Esophagus mucosa (tissue), 1 donor: ENCODE results near the gene C1orf115. TPM values are rescaled to one million over a fixed set of nuclear protein-coding genes. Genes with fewer than 3 reads are reported as not detected.
"Not testable (repeated sequence)": the region's sequence is repeated elsewhere in the genome, so short reads cannot be mapped to it uniquely, and the experiment has no call there.

ENCODE experiments used
- ATAC-seq: fragments of 200-7000 bp; cut with Tn5 transposase; one replicate; pipeline ENCODE4 v1.9.1; 2020
- total RNA-seq: library from RNA; stranded (reverse); gene quantifications from one replicate; pipeline ENCODE4 v1.2.4, GENCODE V29; 2023
- donor health status: DM: yes; HTN: yes; CAD: no.

C1orf115 gene
- total RNA-seq, 1 donor from 2014 or later: 2.5 TPM

DNA sequence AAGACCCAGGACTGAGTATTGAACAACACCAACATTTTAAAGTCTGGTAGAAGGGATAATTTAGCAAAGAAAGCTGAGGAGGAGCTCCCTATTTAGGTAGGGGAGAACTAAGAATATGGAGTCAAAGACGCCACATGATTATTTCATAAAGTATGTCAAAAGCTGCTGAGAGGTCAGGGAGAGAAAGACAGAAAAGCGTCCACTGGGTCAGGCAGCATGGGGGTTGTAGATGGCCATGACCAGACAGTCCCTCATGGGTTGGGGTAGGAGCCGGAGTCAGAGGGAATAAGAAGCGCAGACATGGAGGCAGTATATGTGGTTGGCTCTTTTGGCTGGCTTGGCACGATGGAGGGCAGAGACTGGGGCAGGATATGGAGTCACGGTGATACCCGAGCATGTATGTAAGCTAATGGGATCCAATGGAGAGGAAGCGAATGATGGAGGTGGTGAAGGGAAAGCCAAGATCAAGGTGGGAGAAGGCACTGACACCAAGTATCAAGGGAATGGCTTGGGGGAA is 4.8 kb downstream of the C1orf115 start:
- no peak for ATAC-seq

DNA sequence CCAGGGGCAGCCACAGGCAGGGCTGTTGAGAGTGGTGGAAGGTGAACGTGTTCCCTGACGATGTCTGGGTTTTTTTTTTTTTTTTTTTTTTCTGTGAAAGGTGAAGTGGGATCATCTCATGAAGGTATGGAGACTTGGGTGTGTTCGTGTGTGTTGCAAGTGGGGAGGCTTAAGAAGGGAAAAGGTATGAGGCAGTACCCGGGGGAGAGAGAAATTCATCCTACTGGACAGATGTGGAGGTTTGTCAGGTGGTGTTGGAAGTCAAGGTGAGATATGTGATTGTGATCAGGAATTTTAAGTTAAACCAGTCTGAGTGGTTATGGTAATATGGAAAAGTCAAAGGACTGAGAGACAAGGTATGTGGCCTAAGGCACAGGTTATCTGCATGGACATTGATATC is 5.3 kb downstream of the C1orf115 start:
- no peak for ATAC-seq

DNA sequence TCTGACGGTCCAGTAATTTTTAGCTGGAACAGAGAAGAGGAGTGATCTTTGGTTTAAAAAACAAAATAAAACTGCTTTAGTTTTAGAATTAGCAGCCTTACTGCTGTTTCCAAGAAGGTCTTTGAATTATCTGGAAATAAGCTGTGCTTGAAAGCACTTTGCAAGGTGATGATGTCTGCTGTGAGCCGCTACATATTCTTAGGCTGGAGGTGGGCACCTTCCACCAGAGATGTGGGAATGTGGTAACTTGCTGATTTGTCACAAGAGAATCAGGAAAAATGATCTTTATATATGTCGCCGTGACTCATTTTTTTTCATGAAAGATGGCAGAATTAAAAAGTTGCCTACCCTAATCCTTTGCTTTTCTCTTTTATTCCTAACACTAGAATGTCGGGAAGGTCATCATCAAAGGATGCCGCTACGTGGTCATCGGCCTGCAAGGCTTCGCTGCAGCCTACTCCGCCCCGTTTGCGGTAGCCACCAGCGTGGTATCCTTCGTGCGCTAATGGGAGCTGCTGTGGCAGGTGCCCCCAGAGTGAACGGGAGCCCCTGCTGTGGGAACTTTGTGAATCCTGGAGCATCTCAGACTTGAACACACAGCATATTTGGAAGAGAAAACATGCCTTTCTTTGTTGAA is 6.2 kb downstream of the C1orf115 start:
- no peak for ATAC-seq

DNA sequence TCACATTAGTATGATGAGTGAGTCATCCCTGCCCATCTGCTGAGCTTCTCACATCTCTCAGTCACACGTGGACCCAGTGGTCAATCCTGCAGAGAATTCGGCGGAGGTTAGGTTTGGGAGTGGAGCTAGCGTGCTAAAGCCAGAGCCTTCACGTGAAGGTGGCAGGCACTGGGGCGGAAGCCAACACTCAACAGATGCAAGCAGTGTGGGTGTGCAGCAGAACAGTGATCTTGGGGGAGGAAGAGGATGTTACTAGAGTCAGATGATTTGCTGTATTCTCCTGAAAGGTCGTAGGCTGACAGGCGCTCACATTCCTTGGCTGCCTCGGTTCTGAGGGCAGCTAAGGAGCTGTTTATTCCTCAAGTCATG is 6.7 kb downstream of the C1orf115 start:
- ATAC-seq: no peak

DNA sequence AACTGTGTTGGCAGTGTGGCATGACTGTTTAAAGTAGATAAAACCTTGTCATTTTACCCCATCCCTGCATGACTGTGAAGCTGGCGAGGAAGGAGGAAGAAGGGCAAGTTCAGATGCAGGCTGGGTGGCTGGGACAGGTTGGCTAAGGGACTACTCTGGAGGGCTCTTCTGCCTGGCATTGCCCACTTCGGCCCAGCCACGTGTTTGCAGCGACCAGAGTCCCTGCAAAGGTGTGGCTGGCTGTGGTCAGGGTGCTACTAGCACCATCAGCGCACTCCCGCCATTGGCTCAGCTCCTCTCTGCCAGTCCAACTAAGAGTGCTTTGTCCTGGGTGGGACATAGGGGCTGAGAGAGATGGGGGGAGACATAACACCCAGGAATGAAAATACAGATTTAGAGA is 7.2 kb downstream of the C1orf115 start:
- ATAC-seq: no peak

DNA sequence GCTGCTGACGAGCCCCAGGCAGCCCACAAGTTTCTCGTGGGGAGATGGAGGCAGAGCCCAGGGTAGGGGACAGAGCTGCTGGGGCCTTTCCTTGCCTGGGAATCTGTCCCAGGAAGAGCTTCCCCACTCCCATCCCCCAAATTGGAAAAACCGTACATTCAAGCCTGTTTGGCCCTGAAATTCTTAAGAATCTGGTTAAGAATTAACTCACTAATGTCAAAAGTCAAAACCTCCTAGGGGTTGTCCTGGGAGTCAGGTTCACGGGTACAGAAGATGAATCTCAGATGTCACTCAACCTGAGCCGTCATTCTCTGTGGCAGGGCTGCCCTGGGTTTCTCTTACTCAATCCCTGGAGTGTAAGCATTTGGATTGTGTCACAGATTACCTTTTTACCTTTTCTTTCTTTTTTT is 8.4 kb downstream of the C1orf115 start:
- ATAC-seq: no peak

DNA sequence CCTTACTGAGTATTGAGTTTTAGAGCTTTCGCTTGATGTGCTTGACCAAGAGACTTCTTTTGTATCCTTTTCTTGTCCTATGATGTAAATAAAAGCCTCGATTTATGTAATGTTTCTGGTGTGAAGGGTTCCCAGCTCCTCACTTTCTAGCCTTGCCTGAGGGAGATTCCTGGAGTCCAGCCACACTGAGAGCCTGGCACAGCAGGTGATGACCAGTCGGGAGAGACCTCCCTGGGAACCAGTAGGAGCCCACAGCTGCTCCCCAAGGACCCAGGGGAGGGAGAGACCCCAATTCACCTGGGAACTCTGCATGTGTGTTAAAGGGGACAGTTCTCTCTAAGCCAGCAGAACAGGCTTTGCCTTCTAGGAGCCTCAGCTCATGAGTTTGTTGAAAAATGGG is 8.9 kb downstream of the C1orf115 start:
- no peak for ATAC-seq

DNA sequence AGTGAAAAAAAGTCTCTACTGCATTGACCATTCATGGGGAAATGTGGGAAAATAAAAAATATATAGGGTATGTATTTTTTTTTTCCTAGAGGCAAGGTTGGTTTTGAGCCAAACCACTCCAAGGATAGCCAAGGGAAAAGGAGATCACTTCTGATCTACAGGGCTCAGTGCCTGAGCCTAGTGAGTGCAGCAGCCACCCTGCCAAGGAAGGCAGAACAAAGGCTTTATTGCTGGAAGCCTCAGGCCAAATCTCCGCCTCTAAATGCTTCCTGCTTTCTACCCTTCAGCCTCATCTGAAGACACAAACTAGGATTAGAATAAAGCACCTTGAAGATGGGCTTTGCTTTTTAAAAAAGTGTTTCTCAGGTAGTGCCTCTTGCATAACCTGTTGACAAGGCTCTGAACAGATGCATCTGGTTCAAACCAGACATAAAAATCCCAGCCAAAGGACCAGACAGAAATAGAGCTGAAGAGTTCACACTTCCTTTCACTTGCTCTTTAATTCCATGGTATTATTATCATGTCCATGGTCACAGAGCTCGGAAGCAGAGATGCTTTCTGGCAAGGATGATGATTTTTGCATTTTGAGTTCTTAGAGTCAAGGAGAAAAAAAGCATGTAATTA is 10.5 kb downstream of the C1orf115 start:
- peak; percentile 45 for ATAC-seq

DNA sequence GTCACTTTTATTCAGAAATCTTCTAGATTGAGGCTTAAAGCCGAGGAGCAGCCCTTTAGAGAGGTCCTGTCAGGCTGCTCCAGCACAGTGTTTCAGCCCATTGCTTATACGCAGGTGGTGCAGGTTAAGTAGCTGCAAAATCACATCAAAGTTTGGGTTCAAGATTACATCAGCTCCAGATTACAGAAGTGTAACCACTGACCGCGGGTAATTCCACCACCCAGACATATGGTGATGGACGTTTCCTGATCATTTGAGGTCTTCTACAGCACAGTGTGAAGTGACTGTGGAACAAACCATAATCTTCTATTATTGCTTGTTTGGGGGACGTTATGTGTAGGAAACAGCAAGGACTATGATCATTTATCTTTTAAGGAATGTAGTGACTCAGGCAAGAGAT is 11.8 kb downstream of the C1orf115 start:
- no peak for ATAC-seq

DNA sequence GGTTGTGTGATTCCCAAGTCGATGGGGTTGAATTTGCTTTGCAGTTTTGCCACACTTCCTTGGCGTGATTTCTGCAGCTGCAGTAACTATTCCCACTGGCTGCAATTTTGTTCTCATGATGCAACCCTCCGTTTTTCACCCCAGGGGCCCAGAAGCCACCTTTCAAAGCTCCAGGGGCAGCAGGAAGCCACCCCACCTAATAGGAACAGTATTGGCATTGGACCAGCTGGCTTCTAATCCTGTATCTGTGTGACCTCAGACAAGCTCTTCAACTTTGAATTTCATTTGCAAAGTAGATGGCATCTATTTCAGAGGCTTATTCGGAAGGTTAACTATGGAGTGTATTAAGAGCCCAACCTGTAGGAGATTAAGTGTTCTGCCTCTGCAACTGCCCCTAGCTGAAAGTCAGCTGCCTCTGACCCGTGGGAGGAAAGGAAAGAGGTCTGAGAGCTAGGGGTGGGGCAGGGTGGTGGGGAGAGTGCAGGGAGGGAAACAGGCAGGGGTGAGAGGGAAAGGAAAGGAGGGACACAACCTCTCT is 12.6 kb downstream of the C1orf115 start:
- ATAC-seq: no peak

DNA sequence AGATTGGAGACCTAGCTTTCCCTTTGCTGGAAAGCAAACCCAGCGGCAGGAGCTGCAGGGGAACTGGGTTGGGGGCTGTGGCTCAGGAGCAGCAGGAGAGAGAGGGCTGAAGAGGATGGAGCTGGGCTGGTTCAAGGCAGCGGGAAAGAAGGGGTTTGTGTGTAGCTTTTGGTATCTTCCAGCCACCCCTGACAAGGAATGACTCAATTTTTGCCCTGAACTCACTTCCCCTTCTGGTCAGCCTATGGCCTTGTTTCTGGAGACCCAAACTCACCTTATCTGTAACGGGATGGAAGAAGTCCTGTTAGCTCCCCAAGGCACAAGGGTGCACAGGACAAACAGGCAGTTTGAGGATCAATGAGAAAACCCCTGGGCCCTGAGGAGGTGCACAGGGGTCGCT is 13.1 kb downstream of the C1orf115 start:
- no peak for ATAC-seq

DNA sequence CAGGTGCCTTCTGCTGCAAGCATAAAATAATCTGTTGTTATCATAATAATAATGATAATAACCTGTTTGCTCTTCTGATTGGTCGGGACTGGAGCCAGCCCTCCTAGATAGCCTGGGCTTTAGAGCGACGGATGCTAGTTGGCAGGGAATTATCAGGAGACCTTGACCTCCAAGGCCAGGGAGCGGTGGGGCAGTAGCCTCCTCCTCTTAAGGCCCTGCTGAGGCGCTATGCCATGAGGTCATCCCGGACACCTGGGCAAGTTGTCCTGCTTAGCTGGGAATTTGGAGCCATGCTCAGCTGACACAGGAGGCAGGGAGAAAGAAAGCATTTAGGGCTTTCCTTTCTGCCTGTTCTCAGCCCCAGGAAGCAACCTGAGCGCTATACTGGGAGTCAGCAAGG is 15.6 kb downstream of the C1orf115 start:
- ATAC-seq: no peak

DNA sequence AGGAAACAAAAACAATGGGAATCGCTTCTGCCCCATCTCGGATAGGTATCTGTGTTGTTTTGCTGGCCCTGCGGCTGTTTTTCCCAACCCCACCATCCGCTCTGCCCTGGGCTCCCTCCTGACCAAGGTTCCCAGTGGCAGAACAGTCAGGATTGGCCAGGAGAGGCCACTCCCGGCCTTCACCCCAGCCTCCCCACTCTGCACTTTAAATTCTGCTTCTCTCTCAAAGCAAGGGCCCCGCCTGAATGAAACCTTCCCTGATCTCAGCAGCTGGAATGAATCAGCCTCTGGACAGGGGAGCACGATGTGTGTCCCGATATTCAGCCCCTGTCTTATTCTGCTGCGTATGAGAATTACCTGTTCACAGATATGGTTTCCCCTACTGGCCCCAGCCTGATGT is 16.3 kb downstream of the C1orf115 start:
- ATAC-seq: no peak

DNA sequence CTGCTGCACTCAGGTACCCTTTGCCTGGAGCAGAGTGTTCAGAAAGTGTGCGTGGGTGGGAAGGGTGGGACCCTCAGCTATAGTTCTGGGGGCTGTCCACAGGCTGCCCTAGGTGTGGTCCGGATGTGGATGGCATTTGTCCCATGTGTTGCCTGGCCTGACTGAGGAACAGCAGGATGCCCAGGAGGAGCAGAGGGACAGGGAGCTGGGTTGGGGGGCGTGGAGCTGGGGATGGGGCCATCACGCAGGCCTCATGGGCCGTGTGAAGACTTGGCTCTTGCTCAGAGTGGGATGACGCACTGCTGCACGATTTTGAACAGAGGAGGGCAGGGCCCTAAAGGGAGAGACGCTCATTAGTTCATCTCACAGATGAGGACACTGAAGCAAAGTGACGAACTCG is 17.0 kb downstream of the C1orf115 start:
- no peak for ATAC-seq

DNA sequence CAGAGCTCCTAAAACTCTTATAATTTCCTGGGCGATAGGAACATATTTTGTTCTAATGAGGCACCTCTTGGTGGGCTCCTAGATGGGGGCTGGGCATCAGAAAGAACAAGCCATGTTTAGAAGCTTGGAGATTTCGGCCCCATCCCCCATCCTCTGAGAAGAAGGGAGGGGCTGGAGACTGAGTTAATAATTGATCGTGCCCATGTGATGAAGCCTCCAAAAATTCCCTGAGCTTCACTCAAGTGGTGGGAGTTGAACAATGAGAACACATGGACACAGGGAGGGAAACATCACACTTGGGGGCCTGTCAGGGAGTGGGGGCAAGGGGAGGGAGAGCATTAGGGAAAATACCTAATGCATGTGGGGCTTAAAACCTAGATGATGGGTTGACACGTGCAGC is 18.1 kb downstream of the C1orf115 start:
- ATAC-seq: no peak

DNA sequence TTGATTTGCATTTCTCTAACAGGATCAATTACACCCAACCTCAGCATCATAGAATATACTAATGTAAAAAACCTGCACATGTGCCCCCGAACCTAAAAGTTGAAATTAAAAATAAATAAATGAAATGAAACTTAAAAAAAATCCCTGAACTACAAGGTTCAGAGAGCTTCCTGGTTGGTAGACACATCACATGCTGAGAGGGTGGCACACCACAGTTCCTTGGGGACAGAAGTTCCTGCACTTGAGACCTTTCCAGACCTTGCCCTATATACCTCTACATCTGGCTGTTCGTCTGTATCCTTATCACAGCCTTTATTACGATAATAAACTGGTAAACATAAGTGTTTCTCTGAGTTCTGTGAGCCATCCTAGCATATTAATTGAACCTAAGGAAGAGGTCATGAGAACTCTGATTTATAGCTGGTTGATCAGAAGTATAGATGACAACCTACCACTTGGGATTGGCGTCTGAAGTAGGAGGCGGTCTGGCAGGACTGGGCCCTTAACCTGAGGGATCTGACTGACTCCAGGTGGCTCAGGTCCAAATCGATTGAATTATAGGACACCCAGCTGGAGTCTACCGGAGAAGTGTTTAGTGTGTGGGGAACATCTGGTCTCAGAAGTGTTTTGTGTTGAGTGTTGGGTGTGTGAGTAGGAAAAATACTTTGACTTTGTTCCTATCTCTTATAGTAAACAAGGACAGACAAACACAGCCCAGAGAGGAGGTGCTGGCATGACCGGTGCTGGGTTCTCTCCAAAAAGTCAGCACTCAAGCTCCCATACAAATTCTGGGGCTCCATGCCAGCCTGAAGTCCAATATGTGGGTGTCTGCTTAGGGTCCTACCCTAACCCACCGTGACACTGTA is 19.0 kb downstream of the C1orf115 start:
- no peak for ATAC-seq

DNA sequence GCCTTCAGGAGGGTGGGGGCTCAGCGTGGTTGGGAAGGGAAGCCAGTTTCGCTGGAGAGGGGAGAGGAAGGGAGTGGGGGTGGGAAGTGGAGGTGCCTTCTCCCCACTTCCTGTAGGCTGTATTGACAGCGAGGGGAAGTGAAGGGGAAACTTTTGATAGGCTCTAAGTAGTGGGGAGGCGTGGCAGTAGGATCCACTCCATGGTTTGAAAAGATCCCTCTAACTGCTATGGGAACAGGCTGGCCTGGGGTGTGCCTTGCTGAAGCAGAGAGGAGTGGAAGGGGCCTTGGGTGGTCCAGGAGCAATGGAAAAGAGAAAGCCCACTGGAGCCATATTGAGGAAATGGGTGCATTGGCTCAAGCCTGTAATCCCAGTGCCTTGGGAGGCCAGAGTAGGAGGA is 20.2 kb downstream of the C1orf115 start:
- no peak for ATAC-seq

DNA sequence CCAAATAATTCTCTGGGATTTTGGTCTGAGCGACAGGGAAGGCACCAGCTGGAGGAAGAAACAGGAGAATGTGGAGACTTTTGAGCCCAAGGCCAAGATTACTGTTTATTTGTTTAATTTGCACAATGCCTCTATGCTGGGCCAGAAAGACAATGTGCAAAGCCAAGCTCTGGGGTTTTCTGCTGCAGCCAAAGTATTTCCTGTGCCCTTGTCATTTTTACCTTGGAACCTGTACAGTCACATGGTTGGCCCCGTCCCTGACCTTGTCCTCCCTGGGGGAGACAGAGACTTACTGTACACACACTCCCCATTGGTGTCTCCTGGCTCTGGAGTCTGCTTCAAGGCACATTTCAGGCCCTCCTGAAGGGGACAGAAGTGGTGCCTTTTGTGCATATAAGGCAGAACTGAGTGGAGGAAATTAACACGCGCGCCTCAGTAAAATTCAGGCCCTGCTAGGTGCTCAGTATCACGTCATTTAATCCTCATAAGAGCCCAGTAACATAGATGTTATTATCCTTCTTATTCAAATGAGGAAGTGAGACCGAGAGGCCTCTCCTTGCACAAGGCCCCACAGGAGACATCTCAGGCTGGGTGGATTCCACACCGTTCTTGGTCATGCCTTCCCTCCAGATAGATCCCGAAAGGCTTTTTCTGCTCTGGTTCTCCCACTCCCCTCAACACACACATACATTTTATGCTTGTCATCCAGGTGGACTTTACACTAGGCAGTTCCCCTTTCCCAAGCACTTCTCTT is 21.1 kb downstream of the C1orf115 start:
- no peak for ATAC-seq

DNA sequence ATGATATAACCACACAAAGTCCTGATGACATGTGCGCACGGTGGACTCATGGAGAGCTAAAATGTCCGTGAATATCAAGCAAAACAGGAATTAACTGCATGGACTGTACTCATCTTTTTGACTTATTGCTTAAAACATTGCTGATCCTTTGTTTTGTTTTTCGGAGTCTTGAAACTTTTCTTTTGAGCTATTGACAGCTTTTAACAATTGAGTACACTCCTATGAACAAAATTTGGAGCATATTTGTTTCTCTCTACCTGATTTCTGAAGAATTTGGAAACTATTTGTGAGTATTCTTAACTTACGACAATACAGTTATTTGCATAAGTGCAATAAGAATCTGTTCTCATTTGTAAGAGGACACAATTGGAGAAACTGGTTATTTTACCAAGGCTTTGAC is 25.8 kb downstream of the C1orf115 start:
- not testable (repeated sequence) for ATAC-seq

DNA sequence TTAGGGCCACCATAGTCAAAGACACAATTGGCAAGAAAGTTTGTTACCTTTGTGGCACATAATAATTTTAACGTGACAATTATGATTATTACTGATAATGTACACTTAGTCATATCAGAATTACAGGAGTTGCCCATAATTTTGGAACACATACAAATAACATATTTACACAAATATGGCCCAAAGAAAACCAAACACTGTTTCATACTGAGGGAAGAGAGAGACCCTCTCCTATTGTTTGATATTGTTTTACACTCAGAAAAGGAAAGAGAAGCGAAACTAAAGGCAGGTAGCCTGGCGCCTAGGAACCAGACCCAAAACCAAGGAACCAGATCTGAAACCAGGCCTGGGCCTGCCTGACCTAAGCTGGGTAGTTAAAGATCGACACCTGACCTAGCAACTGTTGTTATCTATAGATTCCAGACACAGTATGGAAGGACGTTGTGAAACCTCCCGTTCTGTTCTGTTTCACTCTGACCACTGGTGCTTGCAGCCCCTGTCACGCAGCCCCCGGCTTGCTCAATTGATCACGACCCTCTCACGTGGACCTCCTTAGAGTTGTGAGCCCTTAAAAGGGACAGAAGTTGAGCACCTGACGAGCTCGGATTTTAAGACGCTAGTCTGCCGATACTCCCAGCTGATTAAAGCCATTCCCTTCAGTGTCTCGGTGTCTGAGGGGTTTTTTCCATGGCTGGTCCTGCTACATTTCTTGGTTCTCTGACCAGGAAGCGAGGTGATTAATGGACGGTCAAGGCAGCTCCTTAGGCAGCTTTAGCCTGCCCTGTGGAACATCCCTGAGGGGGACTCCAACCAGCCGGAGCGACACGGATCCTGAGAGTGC is 27.9 kb downstream of the C1orf115 start:
- ATAC-seq: no peak

DNA sequence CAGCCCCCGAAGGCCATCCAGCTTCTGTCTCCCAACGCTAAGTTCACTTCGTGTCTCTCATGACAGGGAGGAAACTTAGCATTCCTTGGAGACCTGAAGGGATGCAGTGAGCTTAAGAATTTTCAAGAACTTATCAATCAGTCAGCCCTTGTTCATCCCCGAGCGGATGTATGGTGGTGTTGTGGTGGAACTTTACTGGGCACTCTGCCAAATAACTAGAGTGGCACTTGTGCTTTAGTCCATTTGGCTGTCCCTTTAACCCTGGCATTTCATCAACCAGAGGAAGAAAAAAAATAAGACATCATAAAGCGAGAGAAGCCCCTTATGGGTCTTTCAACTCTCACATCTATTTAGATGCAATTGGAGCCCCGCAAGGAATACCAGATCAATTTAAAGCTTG is 31.1 kb downstream of the C1orf115 start:
- not testable (repeated sequence) for ATAC-seq

DNA sequence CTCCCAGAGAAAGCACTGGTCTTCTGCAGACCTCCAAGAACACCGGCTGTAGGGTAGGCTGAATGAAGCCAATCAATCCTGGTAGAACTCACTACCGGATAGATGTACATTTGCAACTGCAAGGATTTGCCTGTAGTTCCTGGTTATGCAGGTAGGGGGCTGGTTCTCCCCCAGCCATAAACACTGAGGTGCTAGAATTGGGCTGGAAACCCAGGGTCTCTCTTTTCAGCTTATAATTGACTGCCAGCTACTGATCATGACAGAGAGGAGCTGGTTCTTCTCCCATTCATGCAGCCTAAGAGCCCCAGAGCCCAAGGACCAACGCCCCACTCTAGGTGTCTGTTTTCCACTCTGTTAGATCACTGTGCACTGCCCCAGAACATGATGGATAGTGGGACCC is 36.5 kb downstream of the C1orf115 start:
- no peak for ATAC-seq
